Activated naive CD4-positive, alpha-beta T cell treated with anti-CD3 and anti-CD28 coated beads, Interleukin-2, amount 10 ng/mL, durations not matched to agents 7 days and 5 days (primary cell): ENCODE data around the gene SPEF1.
A peak's percentile ranks its signal among the peaks of the same experiment; 100 is the strongest.

Source experiments
- CTCF ChIA-PET: fragments of 350-600 bp; sonication (Branson Sonifier 250); formaldehyde crosslinking; loops from one replicate; lab custom pipeline; 2021; ENCODE audit warnings: antibody characterized with exemption; lab: Charles Lee
- DNase-seq: peaks from one replicate; pipeline ENCODE4 v3.0.0-alpha.2; 2020
- H3K27ac Mint-ChIP-seq: one replicate; pipeline ENCODE4 v1.8.0; 2021; ENCODE audit warnings: mild to moderate bottlenecking, moderate library complexity, mixed read lengths
- H3K27me3 Mint-ChIP-seq: one replicate; pipeline ENCODE4 v1.8.0; 2021; ENCODE audit warnings: mild to moderate bottlenecking, mixed read lengths
- H3K36me3 Mint-ChIP-seq: one replicate; pipeline ENCODE4 v1.8.0; 2021; ENCODE audit warnings: mixed read lengths
- H3K4me1 Mint-ChIP-seq: one replicate; pipeline ENCODE4 v1.8.0; 2021; ENCODE audit warnings: mixed read lengths
- H3K4me3 Mint-ChIP-seq: one replicate; pipeline ENCODE4 v1.8.0; 2021; ENCODE audit warnings: mild to moderate bottlenecking, moderate library complexity, mixed read lengths
- H3K9me3 Mint-ChIP-seq: one replicate; pipeline ENCODE4 v1.8.0; 2021; ENCODE audit warnings: mixed read lengths

The SPEF1 gene

GRCh38 chr20:3777716-3778629, 3.3 kb downstream of the SPEF1 start:
- Mint-ChIP-seq H3K36me3 (peaks cover 5% of the 10 kb centered on the region), H3K27me3 (peaks cover 69% of the 10 kb centered on the region), H3K9me3 (no peaks in the 10 kb centered on the region), H3K4me1 (peaks cover 43% of the 10 kb centered on the region), H3K4me3 (peak overlapping the region; percentile 67), H3K27ac (no peak overlapping the region)
- DNase-seq: peak; percentile 53
- CTCF ChIA-PET: interaction anchor here (1.0 to 2.0 kb wide), 4 partner anchors 9 to 27 kb away, joined by 3 to 10 read pairs (median 4); partner anchors contain the start of gene ADISSP

- Mint-ChIP-seq H3K27ac (no peak overlapping the region), H3K4me3 (peak overlapping the region; percentile 67), H3K4me1 (peaks cover 37% of the 10 kb centered on the region), H3K36me3 (peaks cover 3% of the 10 kb centered on the region), H3K9me3 (no peaks in the 10 kb centered on the region), H3K27me3 (peaks cover 76% of the 10 kb centered on the region)
- DNase-seq: no peak
- CTCF ChIA-PET: interaction anchor here (1.0 to 1.2 kb wide), 2 partner anchors 8 to 24 kb away, joined by 3 read pairs; no protein-coding TSS in a partner anchor
These were observed 3.9 kb downstream of the SPEF1 start for GRCh38 chr20:3777381-3777715.

- DNase-seq: no peak
- Mint-ChIP-seq H3K4me1 (peaks cover 22% of the 10 kb centered on the region), H3K27me3 (peaks cover 70% of the 10 kb centered on the region), H3K4me3 (no peak overlapping the region), H3K9me3 (no peaks in the 10 kb centered on the region), H3K27ac (no peak overlapping the region), H3K36me3 (peaks cover 3% of the 10 kb centered on the region)
- CTCF ChIA-PET: interaction anchor here (0.9 kb wide), 1 partner anchor 27 kb away, joined by 3 read pairs; no protein-coding TSS in a partner anchor
These were observed 5.7 kb downstream of the SPEF1 start for GRCh38 chr20:3775457-3776108.

GRCh38 chr20:3771552-3772058, 9.6 kb downstream of the SPEF1 start:
- no peaks in the 10 kb centered on the region for H3K36me3 Mint-ChIP-seq
- no peak overlapping the region for H3K27ac Mint-ChIP-seq

GRCh38 chr20:3768342-3769130, 12.7 kb downstream of the SPEF1 start:
- Mint-ChIP-seq H3K36me3 (no peaks in the 10 kb centered on the region), H3K4me1 (peaks cover 30% of the 10 kb centered on the region), H3K4me3 (peak overlapping the region; percentile 85), H3K27ac (peak overlapping the region; percentile 93), H3K27me3 (peaks cover 20% of the 10 kb centered on the region), H3K9me3 (no peaks in the 10 kb centered on the region)
- peak; percentile 89 for DNase-seq
- CTCF ChIA-PET: interaction anchor here (0.7 to 3.5 kb wide), 17 partner anchors 9 to 205 kb away, joined by 3 to 30 read pairs (median 5); partner anchors contain the start of genes AP5S1 and CENPB

More at GRCh38 chr20:3771552-3772058, 9.6 kb downstream of the SPEF1 start:
- Mint-ChIP-seq H3K4me3 (no peak overlapping the region), H3K27me3 (peaks cover 36% of the 10 kb centered on the region), H3K9me3 (no peaks in the 10 kb centered on the region), H3K4me1 (peaks cover 16% of the 10 kb centered on the region)
- CTCF ChIA-PET: interaction anchor here (0.9 to 1.1 kb wide), 2 partner anchors 13 to 18 kb away, joined by 3 read pairs; no protein-coding TSS in a partner anchor
- no peak for DNase-seq

- CTCF ChIA-PET: interaction anchor here (0.9 to 3.5 kb wide), 12 partner anchors 9 to 204 kb away, joined by 3 to 30 read pairs (median 6); partner anchors contain the start of genes AP5S1, CENPB and SPEF1
- DNase-seq: peak; percentile 98
- H3K36me3 Mint-ChIP-seq: no peaks in the 10 kb centered on the region
- H3K9me3 Mint-ChIP-seq: no peaks in the 10 kb centered on the region
- peak within 1 kb of the TSS; percentile 93 for H3K27ac Mint-ChIP-seq
- peaks cover 17% of the 10 kb centered on the region for H3K27me3 Mint-ChIP-seq
- H3K4me3 Mint-ChIP-seq: peak within 1 kb of the TSS; percentile 85
- peaks cover 30% of the 10 kb centered on the region for H3K4me1 Mint-ChIP-seq
These were observed 13.6 kb downstream of the SPEF1 start, which contains the start of gene ADISSP for GRCh38 chr20:3767427-3768341. TSS of gene ADISSP (minus strand) at chr20:3767753. CDS start at chr20:3760100, 7,653 bp downstream.

- no peak overlapping the region for H3K27ac Mint-ChIP-seq
- no peaks in the 10 kb centered on the region for H3K9me3 Mint-ChIP-seq
- H3K4me3 Mint-ChIP-seq: peak overlapping the region; percentile 85
- CTCF ChIA-PET: interaction anchor here (1.2 to 3.5 kb wide), 5 partner anchors 8 to 120 kb away, joined by 3 to 30 read pairs (median 8); partner anchors contain the start of gene AP5S1
- H3K36me3 Mint-ChIP-seq: no peaks in the 10 kb centered on the region
- peaks cover 30% of the 10 kb centered on the region for H3K4me1 Mint-ChIP-seq
- peaks cover 11% of the 10 kb centered on the region for H3K27me3 Mint-ChIP-seq
- peak; percentile 46 for DNase-seq
These were observed 14.2 kb downstream of the SPEF1 start for GRCh38 chr20:3767110-3767426.

GRCh38 chr20:3766422-3767109, 14.7 kb downstream of the SPEF1 start:
- Mint-ChIP-seq H3K9me3 (no peaks in the 10 kb centered on the region), H3K27ac (no peak overlapping the region), H3K4me3 (peak overlapping the region; percentile 85), H3K27me3 (peaks cover 6% of the 10 kb centered on the region), H3K36me3 (no peaks in the 10 kb centered on the region), H3K4me1 (peaks cover 30% of the 10 kb centered on the region)
- DNase-seq: no peak
- CTCF ChIA-PET: interaction anchor here (1.8 to 2.4 kb wide), 3 partner anchors 13 to 55 kb away, joined by 5 to 13 read pairs (median 8); partner anchors contain the start of gene AP5S1

GRCh38 chr20:3765171-3765882, 15.9 kb downstream of the SPEF1 start:
- no peak overlapping the region for H3K27ac Mint-ChIP-seq

GRCh38 chr20:3764659-3765058, 16.6 kb downstream of the SPEF1 start:
- Mint-ChIP-seq H3K27ac (no peak overlapping the region), H3K36me3 (no peaks in the 10 kb centered on the region), H3K9me3 (no peaks in the 10 kb centered on the region), H3K4me3 (no peak overlapping the region), H3K27me3 (peaks cover under 1% of the 10 kb centered on the region), H3K4me1 (peaks cover 30% of the 10 kb centered on the region)
- CTCF ChIA-PET: interaction anchor here (0.5 to 2.4 kb wide), 4 partner anchors 11 to 117 kb away, joined by 3 to 13 read pairs (median 4); no protein-coding TSS in a partner anchor
- DNase-seq: no peak

More at GRCh38 chr20:3765171-3765882, 15.9 kb downstream of the SPEF1 start:
- H3K4me1 Mint-ChIP-seq: peaks cover 30% of the 10 kb centered on the region
- CTCF ChIA-PET: interaction anchor here (0.5 to 2.4 kb wide), 4 partner anchors 12 to 118 kb away, joined by 3 to 13 read pairs (median 4); no protein-coding TSS in a partner anchor
- no peaks in the 10 kb centered on the region for H3K36me3 Mint-ChIP-seq
- H3K9me3 Mint-ChIP-seq: no peaks in the 10 kb centered on the region
- no peak for DNase-seq
- peaks cover 6% of the 10 kb centered on the region for H3K27me3 Mint-ChIP-seq
- no peak overlapping the region for H3K4me3 Mint-ChIP-seq
